Neuronal stem cell (in vitro differentiated cells): Measurements from ENCODE around the gene SCAMP5.

Source experiments
- DNase-seq: peaks from one replicate; pipeline ENCODE4 v3.0.0-alpha.2; 2013; ENCODE audit warnings: low spot score
- H2AFZ ChIP-seq: one replicate; pipeline ENCODE4 v1.6.1; 2013; ENCODE audit warnings: mild to moderate bottlenecking, low read length, inconsistent platforms
- H2AK5ac ChIP-seq: 2 replicates; pipeline ENCODE4 v1.6.1; 2013; ENCODE audit warnings: low read depth, mild to moderate bottlenecking, inconsistent platforms, low read length, moderate library complexity, mixed read lengths
- H2BK120ac ChIP-seq: 2 replicates; pipeline ENCODE4 v1.6.1; 2013; ENCODE audit warnings: low read depth, mild to moderate bottlenecking, inconsistent platforms, low read length, moderate library complexity, mixed read lengths
- H2BK12ac ChIP-seq: one replicate; pipeline ENCODE4 v1.6.1; 2013; ENCODE audit warnings: low read length, inconsistent platforms
- H2BK15ac ChIP-seq: 2 replicates; pipeline ENCODE4 v1.6.1; 2013; ENCODE audit warnings: mild to moderate bottlenecking, low read length, inconsistent platforms, mixed read lengths
- H2BK5ac ChIP-seq: one replicate; pipeline ENCODE4 v1.6.1; 2013; ENCODE audit warnings: inconsistent platforms, mild to moderate bottlenecking, low read length, moderate library complexity
- H3K14ac ChIP-seq: one replicate; pipeline ENCODE4 v1.6.1; 2013; ENCODE audit warnings: low read length, inconsistent platforms
- H3K18ac ChIP-seq: 2 replicates; pipeline ENCODE4 v1.6.1; 2013; ENCODE audit warnings: low read length, inconsistent platforms
- H3K23ac ChIP-seq: 2 replicates; pipeline ENCODE4 v1.6.1; 2013; ENCODE audit warnings: low read depth, mild to moderate bottlenecking, mixed read lengths, low read length, inconsistent platforms; ENCODE audit not compliant: poor library complexity
- H3K27ac ChIP-seq: replicated peaks from 3 replicates; pipeline ENCODE4 v1.5.1; 2013; ENCODE audit warnings: low read length, inconsistent platforms
- H3K27me3 ChIP-seq, 3 experiments: 2 replicates each; pipeline ENCODE4 v1.6.1; 2013; ENCODE audit warnings: low read length in 3 of 3, mild to moderate bottlenecking in 2 of 3, inconsistent platforms in 1 of 3, low read depth in 1 of 3, mixed read lengths in 1 of 3, moderate library complexity in 1 of 3; ENCODE audit not compliant: control insufficient read depth in 3 of 3, insufficient read depth in 3 of 3
- H3K36me3 ChIP-seq, 2 donors: replicated peaks in 1 of 2; 2 replicates each; pipeline ENCODE4 v1.6.1; 2013; ENCODE audit warnings: low read length in 2 of 2; ENCODE audit not compliant: control insufficient read depth in 2 of 2, insufficient read depth in 2 of 2
- H3K4ac ChIP-seq: 2 replicates; pipeline ENCODE4 v1.6.1; 2013; ENCODE audit warnings: inconsistent platforms, mild to moderate bottlenecking, low read length, moderate library complexity
- H3K4me1 ChIP-seq, 2 donors: 1 replicate in 1 of 2; 2 replicates in 1 of 2; pipeline ENCODE4 v1.6.1; 2013; ENCODE audit warnings: low read length in 2 of 2, low read depth in 1 of 2; ENCODE audit not compliant: control insufficient read depth in 2 of 2, insufficient read depth in 1 of 2
- H3K4me2 ChIP-seq: one replicate; pipeline ENCODE4 v1.6.1; 2013; ENCODE audit warnings: mild to moderate bottlenecking, low read length, inconsistent platforms; ENCODE audit not compliant: insufficient read depth, poor library complexity, severe bottlenecking
- H3K4me3 ChIP-seq, 2 donors: 2 replicates each; pipeline ENCODE4 v1.5.1; 2013; ENCODE audit warnings: low read length in 2 of 2, mild to moderate bottlenecking in 2 of 2, inconsistent platforms in 1 of 2, moderate library complexity in 1 of 2
- H3K79me1 ChIP-seq: one replicate; pipeline ENCODE4 v1.6.1; 2013; ENCODE audit warnings: low read depth, mild to moderate bottlenecking, inconsistent platforms, low read length, moderate library complexity
- H3K9ac ChIP-seq: one replicate; pipeline ENCODE4 v1.6.1; 2013; ENCODE audit warnings: mild to moderate bottlenecking, low read depth, low read length, inconsistent platforms; ENCODE audit not compliant: poor library complexity
- H3K9me3 ChIP-seq, 2 donors: replicated peaks in 1 of 2; 2 replicates each; pipeline versions ENCODE3 to v1.6.1; 2013; ENCODE audit warnings: low read length in 2 of 2, mild to moderate bottlenecking in 2 of 2, inconsistent platforms in 1 of 2, low read depth in 1 of 2, mixed read lengths in 1 of 2, moderate library complexity in 1 of 2; ENCODE audit not compliant: control insufficient read depth in 2 of 2, insufficient read depth in 1 of 2
- H4K8ac ChIP-seq: one replicate; pipeline ENCODE4 v1.6.1; 2013; ENCODE audit warnings: low read depth, mild to moderate bottlenecking, inconsistent platforms, low read length, moderate library complexity
- H4K91ac ChIP-seq: one replicate; pipeline ENCODE4 v1.6.1; 2013; ENCODE audit warnings: low read length, low read depth, mild to moderate bottlenecking, inconsistent platforms; ENCODE audit not compliant: poor library complexity
- WGBS, 2 donors: extraction: QIAGEN DNeasy Blood & Tissue Kit; methylation state at CpG; one replicate each; pipeline ENCODE4 v1.1.7; 2013; ENCODE audit warnings: missing lambda C conversion rate in 2 of 2, mixed read lengths in 1 of 2; ENCODE audit not compliant: insufficient read length in 2 of 2, insufficient replicate concordance in 1 of 2; ENCODE audit errors: extremely low coverage in 2 of 2; 5-methylcytosine and 5-hydroxymethylcytosine counted together

SCAMP5 gene

GRCh38 chr15:74955017-74955416 is 40.3 kb upstream of the SCAMP5 start:
- Histone ChIP-seq H3K79me1 (no peaks in the 10 kb centered on the region), H2BK120ac (no peak overlapping the region), H2BK12ac (no peak overlapping the region), H3K9ac (no peak overlapping the region), H3K27me3 (peaks cover 19 to 54% (median 41%) of the 10 kb centered on the region in 3 experiments), H2AFZ (no peak overlapping the region), H3K23ac (no peak overlapping the region), H3K18ac (no peak overlapping the region), H3K4me1 (peaks cover 16 to 26% of the 10 kb centered on the region in 2 donors), H3K14ac (no peak overlapping the region), H3K9me3 (no peaks in the 10 kb centered on the region), H3K36me3 (no peaks in the 10 kb centered on the region), H2BK5ac (no peak overlapping the region), H4K91ac (no peak overlapping the region), H2BK15ac (no peak overlapping the region), H3K27ac (no peak overlapping the region), H2AK5ac (no peak overlapping the region), H4K8ac (no peak overlapping the region), H3K4ac (no peak overlapping the region), H3K4me2 (no peak overlapping the region), H3K4me3 (peak overlapping the region in 1 of 2 donors; percentile 4)
- no peak for DNase-seq
- WGBS, 2 donors: no CpG with 5 or more reads among the region's 8 CpGs

DNA sequence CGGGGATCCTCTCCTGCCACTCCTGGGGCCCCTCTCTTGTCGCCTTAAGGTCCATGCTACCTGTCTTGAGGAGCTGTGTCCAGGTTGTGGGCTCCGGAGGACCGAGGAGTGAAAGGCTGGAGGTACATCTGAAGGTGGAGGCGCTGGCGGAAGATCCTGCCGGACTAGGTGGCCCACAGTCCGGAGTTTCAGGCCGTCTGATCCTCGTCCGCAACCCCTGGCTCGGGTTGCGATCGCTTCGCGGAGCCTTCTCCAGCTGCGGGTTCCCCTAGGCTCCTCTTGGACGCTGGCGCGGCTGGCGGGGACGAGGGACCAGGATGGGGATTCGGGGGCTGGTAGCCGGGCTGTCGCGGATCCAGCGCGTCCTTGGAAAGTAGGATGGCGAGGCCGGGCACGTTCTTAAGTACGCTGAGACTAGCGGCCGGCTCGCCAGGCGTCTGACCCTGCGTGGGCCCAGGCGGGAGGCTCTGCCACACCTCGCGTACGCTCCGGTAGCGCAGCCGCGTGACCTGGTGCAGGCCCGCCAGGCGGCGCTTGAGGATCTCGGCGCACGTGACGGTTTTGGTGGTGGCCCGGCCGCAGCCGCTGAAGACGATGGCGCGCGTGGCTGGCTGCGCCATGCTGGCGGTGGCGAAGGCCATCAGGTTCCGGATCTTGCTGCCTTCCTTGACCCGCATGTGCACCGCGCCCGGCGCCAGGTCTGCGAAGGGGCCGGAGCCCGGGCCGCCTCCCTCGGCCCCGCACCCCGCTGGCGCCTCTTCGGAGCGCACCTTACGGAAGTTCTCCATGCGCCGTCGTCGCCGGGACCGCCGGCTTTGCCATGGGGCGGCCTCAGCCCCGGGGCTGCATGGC is 39.3 kb upstream of the SCAMP5 start:
- peaks cover 16 to 23% of the 10 kb centered on the region in 2 donors for H3K4me1 ChIP-seq
- no peak overlapping the region for H2BK12ac ChIP-seq
- peak overlapping the region; percentile 98 for H2BK15ac ChIP-seq
- peak overlapping the region; percentile 76 for H3K23ac ChIP-seq
- no peaks in the 10 kb centered on the region for H3K9me3 ChIP-seq
- H3K4ac ChIP-seq: no peak overlapping the region
- DNase-seq: peak; percentile 65
- H2AK5ac ChIP-seq: no peak overlapping the region
- peak overlapping the region; percentile 87 for H4K8ac ChIP-seq
- no peak overlapping the region for H3K27ac ChIP-seq
- no CpG with 5 or more reads among the region's 88 CpGs for WGBS, 2 donors
- H3K36me3 ChIP-seq: no peaks in the 10 kb centered on the region
- H4K91ac ChIP-seq: no peak overlapping the region
- H3K9ac ChIP-seq: peak overlapping the region; percentile 79
- no peaks in the 10 kb centered on the region for H3K79me1 ChIP-seq
- peak overlapping the region; percentile 89 for H3K4me2 ChIP-seq
- H2BK120ac ChIP-seq: no peak overlapping the region
- peak overlapping the region; percentile 67 to 81 for H3K4me3 ChIP-seq
- H2BK5ac ChIP-seq: no peak overlapping the region
- H2AFZ ChIP-seq: peak overlapping the region; percentile 100
- H3K14ac ChIP-seq: no peak overlapping the region
- H3K27me3 ChIP-seq: peaks cover 19 to 59% (median 49%) of the 10 kb centered on the region in 3 experiments
- peak overlapping the region; percentile 98 for H3K18ac ChIP-seq

GRCh38 chr15:74956648-74957475 is 38.5 kb upstream of the SCAMP5 start, which contains the start of gene RPP25:
Gene RPP25, minus strand, starts transcription at chr15:74956772. Its CDS starts 189 bp downstream, at chr15:74956583.
- no peak within 1 kb of the TSS for H3K4ac ChIP-seq
- H3K4me2 ChIP-seq: peak within 1 kb of the TSS; percentile 89
- DNase-seq: peak; percentile 67
- peak within 1 kb of the TSS; percentile 98 for H3K18ac ChIP-seq
- H2BK15ac ChIP-seq: peak within 1 kb of the TSS; percentile 98
- H3K4me1 ChIP-seq: peaks cover 16 to 23% of the 10 kb centered on the region in 2 donors
- peak within 1 kb of the TSS; percentile 29 for H2BK5ac ChIP-seq
- no peaks in the 10 kb centered on the region for H3K36me3 ChIP-seq
- no peak within 1 kb of the TSS for H2AK5ac ChIP-seq
- H2AFZ ChIP-seq: peak within 1 kb of the TSS; percentile 100
- H3K9me3 ChIP-seq: no peaks in the 10 kb centered on the region
- no CpG with 5 or more reads among the region's 83 CpGs for WGBS, 2 donors
- no peak within 1 kb of the TSS for H4K91ac ChIP-seq
- H3K9ac ChIP-seq: peak within 1 kb of the TSS; percentile 82
- H3K27ac ChIP-seq: no peak within 1 kb of the TSS
- peaks cover 19 to 60% (median 57%) of the 10 kb centered on the region in 3 experiments for H3K27me3 ChIP-seq
- H3K14ac ChIP-seq: peak within 1 kb of the TSS; percentile 92
- H3K79me1 ChIP-seq: no peaks in the 10 kb centered on the region
- peak within 1 kb of the TSS; percentile 94 for H3K23ac ChIP-seq
- H2BK120ac ChIP-seq: peak within 1 kb of the TSS; percentile 64
- no peak within 1 kb of the TSS for H2BK12ac ChIP-seq
- peak within 1 kb of the TSS; percentile 67 to 81 for H3K4me3 ChIP-seq
- H4K8ac ChIP-seq: peak within 1 kb of the TSS; percentile 87
